Measurements from ENCODE around the gene EFCAB11.

Gene EFCAB11

GRCh38 chr14:89755816-89756215, 198.7 kb downstream of the EFCAB11 start:
- DNase-seq: no peak

DNA sequence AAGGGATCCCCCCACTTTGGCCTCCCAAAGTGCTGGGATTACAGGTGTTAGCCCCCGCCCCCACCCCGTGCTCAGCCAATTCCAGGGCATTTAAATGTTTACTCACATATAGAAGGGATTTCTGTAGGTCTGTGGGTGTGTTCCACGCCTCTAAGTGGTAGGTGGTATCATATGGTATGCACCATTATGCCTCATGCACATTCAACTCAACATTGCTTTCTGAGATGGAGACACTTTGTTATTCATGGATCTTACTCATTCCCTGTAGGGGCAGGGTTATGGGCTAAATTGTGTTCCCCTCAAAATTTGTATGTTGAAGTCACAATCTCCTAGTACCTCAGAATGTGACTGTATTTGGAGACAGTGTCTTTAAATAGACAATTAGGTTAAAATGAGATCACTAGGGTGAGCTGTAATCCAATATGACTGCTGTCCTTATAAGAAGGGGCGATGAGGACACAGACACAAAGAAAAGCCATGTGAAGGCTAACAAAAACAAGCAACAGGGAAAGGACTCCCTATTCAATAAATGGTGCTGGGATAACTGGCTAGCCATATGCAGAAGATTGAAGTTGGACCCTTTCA, 200.6 kb downstream of the EFCAB11 start:
- DNase-seq: no peak

DNA sequence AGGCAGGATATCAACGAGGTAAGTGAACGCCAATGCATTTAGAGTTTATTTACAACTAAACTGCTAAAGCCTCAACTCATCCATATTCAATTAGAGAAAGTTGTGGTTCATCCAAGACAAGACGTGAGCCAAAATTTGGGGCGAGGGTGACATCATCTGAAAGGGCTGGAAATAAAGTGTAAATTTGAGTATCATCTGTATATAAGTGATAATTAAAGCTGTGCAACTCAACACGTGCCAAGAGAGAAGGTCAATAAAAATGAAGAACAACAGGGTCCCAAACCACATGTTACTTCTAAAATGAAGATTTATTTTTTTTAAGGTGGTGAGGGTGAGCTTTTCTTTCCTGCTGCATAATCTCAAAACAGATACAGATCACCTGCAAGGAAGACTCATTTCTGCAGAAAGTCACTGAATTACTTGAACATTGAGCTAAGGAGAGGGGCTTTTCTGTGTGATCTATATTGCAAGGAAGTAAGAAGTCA, 203.6 kb downstream of the EFCAB11 start:
- no peak for DNase-seq

GRCh38 chr14:89750281-89750755, 204.2 kb downstream of the EFCAB11 start:
- DNase-seq: no peak

DNA sequence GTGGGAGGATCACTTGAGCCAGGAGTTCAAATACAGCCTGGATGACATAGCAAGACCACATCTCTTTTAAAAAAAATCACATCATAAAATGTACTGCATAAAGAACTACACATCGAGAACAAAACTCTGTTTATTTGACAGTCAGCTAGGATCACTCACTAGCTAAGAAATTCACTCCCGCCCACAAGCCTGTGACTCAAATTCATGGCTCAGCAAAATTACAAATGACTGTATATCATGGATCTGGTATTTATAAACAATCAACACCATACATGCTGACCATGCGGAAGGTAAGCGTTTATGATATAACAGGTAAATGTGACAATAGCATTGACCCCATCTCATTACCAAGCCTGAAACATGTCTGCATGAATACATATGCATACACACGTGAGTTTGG, 206.5 kb downstream of the EFCAB11 start:
- DNase-seq: no peak

DNA sequence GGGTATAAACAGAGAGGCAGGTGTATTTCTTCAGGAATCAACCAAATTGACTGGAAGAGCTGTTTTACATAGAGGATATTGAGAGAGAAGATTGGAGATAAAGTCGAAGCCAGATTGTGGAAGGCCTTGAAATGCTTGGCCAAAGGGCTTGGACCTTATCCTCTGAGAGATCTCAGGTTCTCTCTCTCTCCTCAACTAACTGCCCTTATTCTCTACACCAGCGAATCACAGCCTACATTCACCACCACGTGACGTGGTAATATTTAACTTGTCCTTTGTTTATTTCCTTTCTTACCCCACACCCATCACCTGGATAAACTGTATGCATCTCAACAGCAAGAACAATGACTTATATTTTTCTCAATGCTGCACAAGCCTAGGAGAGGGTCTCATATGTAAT, 207.4 kb downstream of the EFCAB11 start:
- peak; percentile 46 for DNase-seq

- peak; percentile 33 for DNase-seq
Observed at GRCh38 chr14:89746654-89747053, 207.9 kb downstream of the EFCAB11 start.

GRCh38 chr14:89746135-89746534, 208.4 kb downstream of the EFCAB11 start:
- no peak for DNase-seq

All from DMS53 (cell line).